Activated T-cell treated with anti-CD3 and anti-CD28 coated beads for 4 hours (primary cell): ENCODE measurements around the gene NID2.

ENCODE experiments used
- DNase-seq: peaks from one replicate; pipeline ENCODE4 v3.0.0-alpha.2; 2020

Gene NID2

DNA sequence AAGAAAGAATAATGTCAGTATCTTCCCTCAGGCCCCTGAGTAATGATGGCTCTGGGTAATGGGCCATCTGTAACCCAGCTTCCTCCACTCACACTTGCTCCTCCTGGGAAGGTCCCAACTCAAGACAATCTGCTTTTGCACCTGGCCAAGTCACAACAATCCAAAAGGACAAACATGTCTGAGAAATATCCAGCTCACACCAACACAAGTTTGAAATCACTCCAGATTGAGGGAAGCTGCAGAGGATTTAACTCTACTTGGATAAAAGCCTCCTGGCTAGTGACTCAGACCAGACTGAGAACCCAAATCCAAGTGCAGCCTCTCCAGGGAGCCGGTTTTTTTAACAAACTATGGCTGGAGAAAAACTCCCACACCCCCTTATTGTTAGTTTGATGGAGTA lies 45.3 kb downstream of the NID2 start:
- no peak for DNase-seq

DNA sequence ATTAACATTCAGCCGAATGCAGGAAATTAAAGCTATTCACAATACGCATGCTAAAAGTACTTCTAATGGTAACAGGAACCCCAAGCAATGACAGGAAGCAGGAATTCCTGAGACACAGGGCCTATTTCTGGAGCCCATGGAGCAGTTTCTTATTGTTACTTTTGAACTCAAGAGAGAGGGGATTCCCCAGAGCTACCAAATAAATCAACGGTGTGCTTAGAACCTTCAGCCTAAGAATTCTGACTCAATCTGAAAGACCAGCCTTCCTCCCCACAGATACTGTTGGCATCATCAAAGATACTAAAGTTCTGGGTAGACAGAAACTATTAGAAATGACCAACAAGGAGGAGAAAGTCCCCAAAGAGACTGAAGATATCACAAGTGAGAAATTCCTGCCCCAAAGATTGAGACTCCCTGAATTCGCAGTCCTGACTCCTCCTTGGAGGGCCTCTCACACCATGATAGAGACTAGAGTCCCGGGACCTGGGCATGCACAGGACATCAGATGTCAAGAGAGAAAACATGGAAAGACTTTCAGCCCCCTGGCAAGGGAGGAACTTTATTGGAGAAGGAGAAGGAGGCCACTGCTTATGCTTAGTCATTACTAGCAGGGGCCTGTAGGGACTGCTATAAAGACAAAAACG lies 46.8 kb downstream of the NID2 start:
- DNase-seq, result no peak

DNA sequence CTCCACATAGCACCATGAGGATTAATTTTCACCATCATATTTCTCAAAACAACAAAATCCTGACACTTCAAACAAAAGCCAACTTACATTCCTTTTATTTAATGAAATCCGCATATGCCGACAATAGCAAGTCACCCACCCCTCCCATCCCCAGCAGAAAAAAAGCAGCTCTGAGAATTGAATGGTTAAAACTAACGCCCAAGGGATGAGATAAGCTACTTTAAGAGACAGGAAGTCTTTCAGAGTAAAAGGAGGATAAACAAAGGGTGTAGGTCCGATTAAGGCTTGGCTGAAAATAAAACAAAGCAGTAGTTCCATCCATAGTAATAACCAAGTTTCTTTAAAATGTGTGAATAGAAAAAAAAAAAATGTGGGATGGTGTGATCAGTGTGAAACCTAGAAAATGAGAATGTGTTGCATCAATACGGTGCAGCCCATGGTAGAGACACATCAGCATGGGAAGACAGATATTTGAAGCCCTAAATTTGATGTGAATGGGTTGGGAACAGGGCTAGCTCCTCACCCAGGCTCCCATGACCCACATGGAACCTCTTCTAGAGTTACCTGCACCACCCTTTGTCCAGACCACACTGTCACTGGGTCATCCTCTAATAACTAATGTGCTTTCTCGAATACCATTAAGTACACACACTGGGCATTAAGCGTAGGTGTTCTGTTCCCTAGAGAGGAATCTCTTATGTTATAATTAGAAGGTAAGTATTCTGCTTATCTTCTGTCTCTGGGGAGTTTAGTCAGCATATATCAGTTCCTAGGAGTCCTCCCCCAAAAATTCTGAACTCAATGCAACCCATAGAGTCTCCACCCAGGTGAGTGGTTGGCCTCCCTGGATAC lies 47.8 kb downstream of the NID2 start:
- no peak for DNase-seq

DNA sequence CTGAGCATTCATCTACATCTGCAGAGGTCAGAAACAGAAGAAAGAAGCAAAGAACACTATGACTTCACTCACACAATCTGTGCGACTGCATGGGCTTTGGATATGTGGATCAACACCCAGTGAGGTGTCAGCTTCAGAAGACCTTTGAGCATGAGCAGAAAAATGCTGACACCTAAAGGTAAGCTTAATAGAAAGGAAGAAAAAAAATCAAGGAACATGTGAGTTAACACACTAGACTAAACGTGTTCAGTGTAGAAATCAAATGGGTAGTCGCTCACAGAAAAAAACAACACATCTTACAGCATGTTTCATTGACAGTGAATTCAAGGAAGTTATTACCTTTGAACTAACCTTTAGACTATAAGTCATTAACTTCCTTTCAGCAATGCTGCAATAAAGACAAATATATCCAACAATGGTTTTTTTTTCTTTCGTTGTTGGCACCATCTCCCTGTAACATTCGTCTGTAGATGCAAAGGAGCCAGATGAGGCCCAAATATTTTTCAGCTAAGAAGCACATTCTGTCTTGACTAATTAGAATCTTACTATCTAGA lies 48.6 kb downstream of the NID2 start:
- no peak for DNase-seq

DNA sequence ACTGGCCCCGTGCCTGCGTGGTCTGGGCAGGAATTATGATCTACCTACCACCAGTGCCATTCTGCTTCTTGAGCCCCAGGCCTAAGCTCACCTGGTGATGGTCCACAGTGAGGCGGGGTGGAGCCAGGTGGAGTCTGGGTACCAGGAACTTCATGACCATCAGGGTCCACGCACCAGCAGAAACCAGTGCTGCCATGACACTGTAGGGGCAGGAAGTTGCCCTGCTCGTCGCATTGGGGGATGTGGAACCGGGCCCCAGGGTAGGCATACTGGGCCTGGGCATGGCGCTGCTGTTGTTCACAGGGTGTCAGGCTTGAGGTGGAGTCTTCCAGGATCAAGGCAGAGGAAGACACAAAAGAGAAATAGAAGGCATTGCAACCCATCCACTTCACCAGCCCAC lies 49.9 kb downstream of the NID2 start:
- DNase-seq, result no peak

DNA sequence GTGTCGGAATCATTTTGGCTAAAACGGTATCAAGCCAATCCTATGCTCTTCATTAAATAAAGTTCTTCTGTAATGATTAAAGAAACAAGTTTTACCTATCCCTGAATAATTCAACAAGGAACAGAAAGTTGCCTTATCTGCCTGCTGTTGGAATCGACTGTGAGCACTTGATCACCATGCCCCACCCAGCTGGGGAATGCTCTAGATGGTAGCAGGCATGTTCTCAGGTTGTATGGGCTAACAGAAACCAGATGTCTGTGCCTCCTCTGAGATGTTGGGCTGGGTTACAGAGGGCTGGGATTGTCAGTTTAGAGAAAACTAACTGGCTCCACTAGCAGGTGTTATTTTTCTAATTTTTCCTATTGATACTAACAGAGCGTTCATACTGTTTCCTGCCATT lies 50.6 kb downstream of the NID2 start:
- DNase-seq, result no peak

DNA sequence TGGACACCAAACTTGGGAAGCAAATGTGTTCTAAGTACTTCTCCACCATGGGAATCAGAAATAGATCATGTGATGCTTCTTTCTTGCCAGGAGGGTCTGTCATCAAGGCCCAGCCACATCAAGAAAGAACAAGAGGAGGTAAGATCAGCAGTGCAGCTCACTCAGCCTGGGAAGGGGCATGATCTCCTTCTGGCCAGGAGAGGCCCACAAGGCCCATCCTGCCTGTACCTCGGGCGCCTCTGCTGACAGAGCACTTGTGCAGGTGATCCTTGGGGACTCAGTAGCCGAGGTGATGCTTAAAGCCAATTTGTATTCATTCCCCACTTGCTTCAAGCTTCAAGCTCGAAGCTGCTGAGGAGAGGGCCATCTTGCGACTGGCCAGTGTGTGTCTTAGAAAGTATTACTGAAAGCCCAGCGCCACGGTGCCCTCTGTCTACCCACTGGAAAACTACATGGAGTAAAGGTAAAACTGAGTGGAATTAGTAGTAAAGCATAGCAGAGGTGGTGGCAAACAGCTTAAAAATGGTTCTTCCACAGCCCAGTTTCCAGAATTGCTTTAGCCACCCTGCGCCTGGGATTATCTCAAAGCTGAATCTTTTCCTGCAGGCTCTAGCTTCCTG lies 53.3 kb downstream of the NID2 start:
- DNase-seq, result no peak

DNA sequence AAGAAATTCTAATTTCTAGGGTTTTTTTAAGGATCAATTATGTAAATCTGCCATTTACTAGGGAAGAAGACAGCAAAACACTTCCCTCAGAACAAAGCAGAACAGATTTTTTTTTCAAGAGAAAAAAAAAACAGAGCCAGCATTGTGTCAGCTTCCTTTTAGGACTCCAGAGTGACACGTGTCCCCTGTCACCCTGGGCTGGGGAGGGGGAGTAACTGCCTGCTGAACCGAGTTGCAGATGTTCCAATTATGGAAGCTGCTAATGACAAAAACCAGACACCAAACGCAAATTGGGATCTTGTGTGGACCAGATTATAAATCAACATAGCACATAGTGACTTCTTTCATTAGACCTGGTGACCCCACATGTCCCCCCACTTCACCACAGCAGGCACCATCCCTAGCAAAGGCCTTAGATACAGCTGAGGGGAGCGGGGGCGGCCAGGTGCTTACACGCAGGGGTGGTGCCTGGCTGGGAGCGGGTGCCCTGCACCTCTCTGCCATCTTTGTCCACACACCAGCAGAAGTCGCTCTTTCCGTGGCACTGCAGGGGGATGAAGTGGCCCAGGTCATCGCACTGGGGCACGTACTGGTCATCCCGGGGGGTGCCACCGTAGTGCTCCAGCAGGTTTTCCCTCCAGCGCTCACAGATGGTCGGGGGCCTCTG lies 54.1 kb downstream of the NID2 start:
- no peak for DNase-seq

DNA sequence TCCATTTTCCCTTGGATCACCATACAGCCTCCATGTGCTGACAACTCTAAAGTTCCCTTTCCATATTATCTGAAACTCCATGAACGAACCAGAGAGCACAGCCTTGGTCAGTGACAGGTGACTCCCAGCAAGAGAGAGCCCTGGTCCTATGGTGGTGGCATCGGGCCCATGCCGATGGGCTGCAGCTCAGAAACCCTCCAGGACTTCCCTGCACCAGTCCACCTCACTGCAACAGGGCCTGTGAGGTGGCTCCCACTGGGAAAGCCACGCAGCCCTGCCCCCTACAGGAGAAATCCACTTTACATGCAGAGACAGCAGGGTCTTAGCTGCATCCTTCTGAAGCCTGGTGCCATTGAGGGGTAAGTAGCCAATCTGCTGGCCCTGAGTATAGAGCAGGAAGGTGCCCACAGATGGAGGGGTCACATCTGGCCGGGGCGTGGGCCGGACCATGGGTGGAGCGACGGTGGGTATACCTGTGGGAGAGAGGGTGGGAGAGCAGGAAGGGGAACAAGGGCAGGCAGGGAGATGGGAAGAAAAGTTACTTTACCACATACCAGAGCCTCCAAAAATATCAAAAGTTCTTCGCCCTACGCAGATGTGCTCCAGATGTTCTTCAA lies 54.8 kb downstream of the NID2 start:
- DNase-seq, result no peak

DNA sequence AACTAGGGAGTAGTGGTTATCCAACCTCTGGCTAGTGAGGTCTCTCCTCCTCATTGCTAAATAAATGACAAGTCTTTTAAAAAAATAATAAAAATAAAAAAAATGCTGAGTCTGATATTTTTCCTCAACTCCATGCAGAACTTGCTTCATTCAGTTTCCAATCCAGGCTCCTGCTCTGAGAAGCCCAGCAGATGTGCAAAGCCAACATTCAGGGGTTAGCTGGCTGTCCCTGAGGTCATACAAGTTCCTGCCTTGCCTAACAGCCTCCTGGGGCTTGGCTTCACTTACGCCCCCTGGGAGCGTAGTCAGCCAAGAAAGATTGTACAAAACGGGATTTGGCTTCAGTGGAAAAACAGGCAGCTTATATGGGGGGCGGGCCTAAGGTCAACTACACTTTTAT lies 56.2 kb downstream of the NID2 start:
- no peak for DNase-seq

DNA sequence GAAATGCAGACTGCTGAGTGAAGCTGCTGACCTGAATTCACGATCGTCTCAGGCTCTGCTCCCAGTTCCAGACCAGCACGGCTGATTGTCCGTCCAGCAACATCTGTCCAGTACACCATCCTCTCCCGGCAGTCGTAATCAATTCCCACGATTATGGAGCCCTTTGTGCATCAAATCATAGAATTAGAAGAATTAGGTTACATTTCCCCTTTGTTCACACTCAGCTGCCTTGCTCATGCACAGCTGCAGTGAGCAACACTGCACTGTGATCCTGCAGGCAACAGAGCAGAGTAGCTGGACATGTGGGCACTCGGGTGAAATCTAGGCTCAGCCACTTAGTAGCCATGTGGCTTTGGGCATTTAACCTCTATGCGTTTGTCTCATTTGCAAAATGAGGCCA lies 57.3 kb downstream of the NID2 start:
- DNase-seq, result no peak

DNA sequence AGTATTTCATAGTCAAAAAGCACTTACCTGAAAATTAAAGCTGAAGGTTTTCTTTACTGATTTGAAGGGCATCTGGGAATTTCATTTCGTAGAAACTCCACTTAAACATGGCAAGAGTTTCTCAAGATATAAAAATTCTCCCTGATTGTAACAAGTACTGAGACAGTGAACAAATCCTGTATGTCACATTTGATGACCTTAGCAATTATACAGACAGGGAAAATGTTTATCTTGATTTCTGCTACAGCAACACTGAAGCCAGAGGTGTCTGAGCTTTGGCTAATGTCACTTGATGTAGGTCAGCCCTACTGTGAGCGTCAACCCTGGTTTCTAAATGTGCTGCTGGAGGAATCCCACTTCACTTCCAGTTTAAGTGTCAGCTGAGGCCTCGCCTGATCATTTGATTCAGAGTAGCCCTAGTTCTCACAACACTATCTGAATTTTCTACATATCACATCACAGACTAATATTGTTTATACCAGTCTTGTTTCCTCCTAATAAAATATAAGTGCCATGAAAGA lies 58.6 kb downstream of the NID2 start:
- no peak for DNase-seq

DNA sequence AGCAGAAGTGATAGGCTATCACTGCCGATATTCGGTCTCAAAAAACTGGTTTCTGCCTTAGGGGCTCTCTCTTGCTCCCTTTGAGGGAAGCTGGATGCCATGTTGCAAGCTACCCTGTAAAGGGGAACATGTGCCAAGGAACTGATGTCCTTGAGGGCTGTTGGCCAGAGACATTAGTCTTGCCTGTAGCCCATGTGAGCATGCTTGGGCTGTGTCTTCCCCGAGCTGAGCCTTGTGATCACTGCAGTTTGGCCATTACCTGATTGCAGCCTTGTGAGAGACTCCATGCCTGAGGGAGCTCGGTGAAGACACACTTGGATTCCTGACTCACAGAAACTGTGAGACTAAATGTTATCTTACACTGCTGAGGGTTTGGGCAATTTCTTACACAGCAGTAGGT lies 60.7 kb downstream of the NID2 start:
- DNase-seq, result no peak

DNA sequence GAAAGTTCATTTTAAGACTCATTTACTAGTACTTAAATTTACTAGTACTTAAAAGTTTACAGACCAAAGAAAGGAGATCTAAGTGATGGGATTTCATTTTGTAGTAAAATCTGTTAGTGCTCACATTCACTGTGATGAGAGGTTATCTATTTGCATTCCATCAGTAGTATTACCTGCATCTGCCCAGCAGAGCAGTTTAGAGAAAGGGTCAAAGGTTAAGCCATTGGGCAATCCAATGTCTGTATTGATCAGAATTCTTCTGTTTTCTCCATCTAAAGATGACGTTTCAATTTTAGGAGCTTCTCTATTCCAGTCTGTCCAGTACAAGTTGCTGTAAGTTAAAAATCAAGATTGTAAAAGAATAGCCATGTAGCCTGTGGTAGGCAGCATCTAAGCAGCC lies 61.2 kb downstream of the NID2 start:
- no peak for DNase-seq

DNA sequence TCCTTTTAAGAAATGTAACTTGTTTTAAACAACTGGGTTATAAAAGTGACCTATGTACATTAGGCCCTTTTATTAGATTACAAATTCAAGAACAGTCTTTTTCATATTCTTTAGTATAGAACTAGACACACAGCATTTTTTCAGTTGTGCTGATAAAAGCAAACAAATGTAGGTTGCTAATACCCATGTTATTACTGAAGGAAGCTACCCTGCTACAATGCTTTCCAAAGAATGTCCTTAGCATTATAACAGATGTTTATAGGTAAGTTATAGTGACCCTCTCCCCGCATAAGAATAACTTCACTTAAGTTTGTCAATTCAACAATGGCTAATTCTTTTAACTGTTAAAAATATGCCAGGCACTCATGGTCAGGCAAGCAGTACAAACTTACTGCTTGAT lies 61.6 kb downstream of the NID2 start:
- DNase-seq, result no peak

DNA sequence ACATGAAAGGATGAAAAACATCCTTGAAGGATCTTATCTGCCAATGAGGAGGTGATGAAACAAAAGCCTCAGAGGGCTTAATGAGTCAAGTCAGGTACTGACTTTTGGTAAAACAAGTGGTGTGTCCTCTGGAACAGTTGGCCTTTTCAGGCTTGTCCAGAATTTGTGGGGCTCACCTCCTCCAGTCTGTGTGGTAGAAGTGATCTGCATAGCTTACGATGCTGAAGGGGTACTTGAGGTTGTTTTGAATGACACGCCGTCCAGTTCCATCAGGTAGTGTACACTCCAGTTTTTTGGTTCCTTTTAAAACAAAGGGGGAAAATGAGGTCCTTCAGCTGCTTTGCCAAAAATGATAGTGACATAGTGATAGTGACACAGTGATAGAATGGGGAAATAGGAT lies 62.5 kb downstream of the NID2 start:
- no peak for DNase-seq

DNA sequence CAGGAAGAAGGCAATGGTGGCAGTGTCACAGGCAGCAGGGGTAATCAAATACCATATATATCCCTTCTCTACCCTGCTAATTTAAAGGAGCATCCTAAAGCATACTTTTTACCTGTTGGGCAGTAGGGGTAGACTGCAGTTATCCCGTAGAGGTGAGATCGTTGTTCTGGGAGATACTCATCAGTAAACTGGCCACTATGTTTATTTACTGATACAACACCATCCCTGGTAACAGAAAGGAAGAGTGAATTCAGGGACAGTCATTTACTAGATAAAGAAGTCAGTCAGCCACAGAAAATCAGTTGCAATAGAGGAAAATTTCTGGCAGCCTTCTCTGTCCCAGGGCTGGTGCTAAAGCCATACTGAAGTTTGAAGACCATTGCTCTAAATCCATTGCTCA lies 63.2 kb downstream of the NID2 start:
- DNase-seq, result no peak

DNA sequence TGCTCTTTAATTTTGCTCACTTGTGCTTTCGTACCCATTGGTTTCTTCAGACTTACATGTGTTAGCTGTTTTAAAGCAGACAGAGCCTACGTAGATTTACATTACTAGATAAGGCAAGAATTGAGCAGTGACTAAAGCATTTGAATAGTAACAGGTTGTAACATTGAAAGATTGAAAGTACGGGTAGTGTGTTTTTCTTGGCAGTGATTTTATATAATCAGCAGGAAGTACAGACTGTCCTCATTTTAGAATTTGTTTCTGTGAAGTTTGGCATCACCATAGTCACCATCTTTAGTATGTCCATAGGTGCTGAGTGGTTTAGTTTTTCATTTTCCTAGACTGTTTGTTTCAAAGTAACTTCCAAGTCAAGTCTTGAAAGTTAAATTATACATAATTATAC lies 65.5 kb downstream of the NID2 start:
- DNase-seq, result no peak

DNA sequence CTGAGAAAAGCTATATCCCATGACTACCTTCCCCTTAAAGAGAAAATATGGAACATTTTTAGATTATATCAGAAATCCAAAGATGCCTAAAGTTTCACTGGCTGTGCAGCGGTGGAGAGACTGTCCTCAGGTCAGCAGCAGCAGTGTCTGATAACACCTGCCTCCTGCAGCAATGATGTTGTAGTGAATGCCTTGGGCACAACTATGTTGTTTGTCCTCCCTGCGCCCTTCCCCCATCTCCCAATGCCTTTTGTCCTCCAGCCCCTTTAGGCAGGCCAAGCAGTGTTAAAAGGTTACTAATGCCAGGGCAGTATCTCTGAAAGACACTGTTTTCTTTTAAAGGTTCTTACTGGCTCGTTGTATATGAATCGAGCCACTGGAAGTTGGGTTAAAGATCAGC lies 66.3 kb downstream of the NID2 start:
- DNase-seq, result no peak

DNA sequence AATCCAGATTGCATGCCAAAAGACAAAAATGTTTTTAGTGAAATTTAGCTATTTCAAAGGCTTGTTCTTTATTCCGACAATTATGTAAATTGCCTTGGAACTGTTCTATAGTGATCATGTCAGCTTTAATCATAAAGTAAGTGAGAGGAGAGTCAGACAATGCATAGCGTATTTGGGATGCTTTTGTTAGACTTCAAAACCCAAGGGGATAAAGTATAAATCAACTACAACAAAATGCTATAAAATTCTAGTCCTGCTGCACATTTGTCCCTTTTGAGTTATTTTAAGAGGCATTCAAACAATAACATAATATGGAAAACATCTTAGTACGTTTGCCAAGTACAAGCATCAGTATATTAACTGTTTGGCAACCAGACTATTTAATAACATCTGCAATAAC lies 68.2 kb downstream of the NID2 start:
- DNase-seq, result no peak

DNA sequence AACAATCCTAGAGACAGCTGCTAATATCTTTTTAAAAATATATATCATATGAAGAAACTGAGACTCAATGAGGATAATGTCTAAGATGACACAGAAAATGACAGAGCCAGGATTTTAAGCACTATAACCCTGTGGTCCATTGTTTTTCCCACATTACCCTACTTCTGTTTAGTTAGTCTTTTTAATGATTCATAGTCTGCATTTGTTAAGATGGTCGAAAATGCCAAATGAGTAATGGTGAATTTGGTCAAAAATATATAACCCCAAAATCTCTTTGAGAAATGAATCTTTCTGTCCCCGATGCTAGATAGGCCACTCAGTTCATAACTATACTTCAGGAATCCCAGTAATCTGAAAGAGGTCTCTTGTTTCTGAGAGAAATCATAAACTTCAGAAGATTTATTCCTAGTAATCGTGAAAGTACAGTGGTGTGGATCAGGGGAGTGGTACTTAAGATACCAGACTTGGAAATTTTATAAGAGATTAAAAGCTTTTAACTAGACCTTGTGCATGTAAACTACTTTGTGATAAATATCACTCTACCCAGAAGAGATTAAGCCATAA lies 68.8 kb downstream of the NID2 start:
- DNase-seq, result no peak

DNA sequence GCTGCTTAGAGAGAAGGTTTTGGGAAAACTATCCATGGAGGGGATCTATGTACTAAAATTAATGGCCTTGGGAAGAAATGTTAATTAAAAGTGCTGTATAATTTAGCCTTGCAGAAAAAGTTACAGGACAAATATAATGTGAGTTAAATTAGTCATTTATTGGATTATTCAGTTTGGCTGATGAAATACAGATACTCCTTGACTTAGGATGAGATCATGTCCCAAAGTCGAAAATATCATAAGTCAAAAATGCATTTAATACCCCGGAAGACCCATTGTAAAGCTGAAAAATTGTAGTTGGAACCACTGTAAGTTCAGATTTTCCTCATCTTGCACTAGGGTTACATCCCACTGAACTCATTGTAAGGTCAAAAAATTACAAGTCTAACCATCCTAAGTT lies 69.8 kb downstream of the NID2 start:
- DNase-seq, result no peak
